LNCaP clone FGC (cell line): Measurements from ENCODE around the gene EIF1AD.

ENCODE experiments used
- DNase-seq: peaks from one replicate; pipeline ENCODE4 v3.0.0-alpha.2; 2011; ENCODE audit warnings: low read depth
- H3K4me3 ChIP-seq: 2 replicates; pipeline ENCODE4 v1.5.1; 2011; ENCODE audit warnings: mild to moderate bottlenecking, low read depth, low read length, control low read depth
- CTCF ChIP-seq: IDR thresholded peaks from 2 replicates; pipeline ENCODE4 v1.5.1; 2012; ENCODE audit warnings: mild to moderate bottlenecking; ENCODE audit not compliant: control insufficient read depth, insufficient read depth; ENCODE audit errors: extremely low read depth

The EIF1AD gene

DNA sequence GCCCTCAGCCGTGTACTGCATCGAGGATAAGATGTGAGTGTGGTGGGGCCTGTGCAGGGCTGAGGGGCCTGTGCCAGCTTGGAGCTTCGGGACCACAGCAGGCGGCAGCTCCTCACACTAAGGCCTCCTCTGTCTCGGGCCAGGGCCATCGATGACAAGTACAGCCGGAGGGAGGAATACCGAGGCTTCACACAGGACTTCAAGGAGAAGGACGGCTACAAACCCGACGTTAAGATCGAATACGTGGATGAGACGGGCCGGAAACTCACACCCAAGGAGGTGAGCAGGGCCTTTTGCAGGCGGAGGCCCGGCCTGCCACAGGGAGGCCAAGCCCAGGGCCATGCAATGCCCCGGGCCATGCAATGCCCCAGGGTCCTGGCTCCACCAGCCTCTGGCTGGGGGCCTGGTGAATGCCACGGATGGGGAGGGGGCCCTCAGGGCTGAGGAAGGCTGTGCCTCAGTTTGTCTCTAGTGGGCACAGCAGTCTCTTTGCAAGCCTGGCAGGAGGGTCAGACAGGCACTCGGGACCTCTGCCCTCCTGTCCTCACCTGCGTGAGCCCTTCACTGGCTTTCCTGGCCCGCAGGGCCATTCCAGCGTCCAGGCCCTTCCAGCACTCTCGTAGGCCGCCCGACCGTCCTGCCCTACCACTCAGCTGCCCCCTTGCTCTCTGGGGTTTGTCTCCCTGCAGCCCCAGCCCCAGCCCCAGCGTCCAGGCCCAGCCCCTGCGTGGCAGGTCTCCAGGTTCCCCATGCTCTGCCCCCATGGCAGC, 24.2 kb downstream of the EIF1AD start:
- H3K4me3 ChIP-seq: no peak overlapping the region
- TF ChIP-seq CTCF: no peak
- no peak for DNase-seq

DNA sequence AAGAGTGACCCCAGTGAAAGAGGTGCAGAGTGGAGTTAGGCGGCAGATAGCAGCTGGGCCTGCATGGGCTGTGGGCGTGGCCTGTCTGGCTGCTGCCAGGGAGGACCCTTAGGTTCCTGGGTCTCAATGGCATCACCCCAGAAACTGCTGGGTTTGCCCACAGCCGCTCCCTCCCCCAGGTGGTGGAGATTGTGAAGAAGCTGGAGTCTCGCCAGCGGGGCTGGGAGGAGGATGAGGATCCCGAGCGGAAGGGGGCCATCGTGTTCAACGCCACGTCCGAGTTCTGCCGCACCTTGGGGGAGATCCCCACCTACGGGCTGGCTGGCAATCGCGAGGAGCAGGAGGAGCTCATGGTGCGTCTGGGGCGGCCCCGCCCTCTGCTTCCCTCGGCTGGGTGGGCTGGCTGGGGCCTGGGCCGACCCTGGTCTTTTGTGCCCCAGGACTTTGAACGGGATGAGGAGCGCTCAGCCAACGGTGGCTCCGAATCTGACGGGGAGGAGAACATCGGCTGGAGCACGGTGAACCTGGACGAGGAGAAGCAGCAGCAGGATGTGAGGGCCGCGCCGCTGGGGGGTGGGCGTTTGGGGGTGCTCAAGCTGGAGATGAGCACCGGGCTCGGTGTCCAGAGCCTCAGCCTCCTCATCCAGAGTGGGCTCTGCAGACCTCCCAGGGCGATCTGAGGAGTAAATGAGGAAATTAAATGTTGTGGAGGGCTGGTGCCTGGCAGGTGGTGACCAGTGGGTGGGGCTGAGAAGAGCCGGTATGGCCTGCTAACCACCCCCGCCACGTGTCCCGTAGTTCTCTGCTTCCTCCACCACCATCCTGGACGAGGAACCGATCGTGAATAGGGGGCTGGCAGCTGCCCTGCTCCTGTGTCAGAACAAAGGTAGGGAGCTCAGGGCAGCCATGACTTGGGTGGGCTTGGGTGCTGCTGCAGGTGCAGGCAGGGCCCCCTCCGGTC, 25.5 kb downstream of the EIF1AD start:
- no peak for TF ChIP-seq CTCF

DNA sequence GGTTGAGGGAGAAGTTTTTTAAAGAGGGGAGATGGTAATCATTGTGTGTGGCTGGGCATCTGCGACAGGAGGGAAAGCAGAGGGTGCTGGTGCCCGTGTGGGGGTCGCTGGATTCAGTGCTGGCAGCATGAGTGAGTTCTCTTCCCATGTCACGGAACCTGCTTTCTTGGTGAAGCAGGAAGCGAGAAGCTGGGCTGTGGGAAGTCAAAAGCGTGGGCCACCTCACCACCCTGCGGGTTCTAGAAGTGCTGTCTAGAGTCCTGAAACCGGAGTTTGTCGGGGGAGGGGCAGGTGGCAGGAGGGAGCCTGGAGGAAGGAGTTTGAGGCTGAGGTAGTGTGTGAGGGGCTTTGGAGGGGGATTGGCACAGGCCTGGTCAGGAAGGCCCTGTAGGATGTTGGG, 26.2 kb downstream of the EIF1AD start:
- no peak for DNase-seq
- H3K4me3 ChIP-seq: no peak overlapping the region
- TF ChIP-seq CTCF: no peak

More for the DNA sequence above, 25.5 kb downstream of the EIF1AD start:
- H3K4me3 ChIP-seq: no peak overlapping the region
- no peak for DNase-seq

GRCh38 chr11:65973439-65974110, 28.4 kb downstream of the EIF1AD start:
- no peak for DNase-seq
- TF ChIP-seq CTCF: no peak
- no peak overlapping the region for H3K4me3 ChIP-seq

DNA sequence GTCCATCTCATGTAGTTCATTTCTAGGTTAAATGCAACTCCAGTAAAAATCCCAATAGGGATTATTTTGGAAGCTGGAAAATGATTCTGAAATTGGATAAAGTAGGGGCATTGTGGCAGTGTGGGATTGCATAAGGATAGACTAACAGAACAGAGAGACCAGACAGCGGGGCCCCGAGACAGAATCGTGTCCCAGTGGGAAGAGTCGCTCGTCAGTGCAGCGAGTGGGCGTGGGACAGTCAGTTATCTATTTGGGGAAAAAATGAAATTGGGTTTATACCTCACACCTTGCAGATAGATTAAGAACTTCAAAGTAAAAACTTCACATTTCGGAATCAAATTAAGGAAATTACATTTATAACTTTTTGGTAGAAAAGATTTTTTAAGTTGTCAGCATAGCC, 29.8 kb downstream of the EIF1AD start:
- DNase-seq: no peak
- H3K4me3 ChIP-seq: no peak overlapping the region
- no peak for TF ChIP-seq CTCF

GRCh38 chr11:65968600-65969482, 33.1 kb downstream of the EIF1AD start:
- H3K4me3 ChIP-seq: no peak overlapping the region
- DNase-seq: no peak
- no peak for TF ChIP-seq CTCF
